ENCODE results near the gene POU5F2. TPM values are rescaled to one million over a fixed set of nuclear protein-coding genes. Genes with fewer than 3 reads are reported as not detected.

POU5F2 gene
- total and polyA plus RNA-seq, 2 of the 8 experiments (the other 6 are each of a cell fraction or from before 2014, with no cell fraction given): 0.06 to 0.08 TPM

- POLR2A ChIA-PET (ENCODE audit: partially characterized antibody): no interaction called here
- WGBS, 2 experiments (ENCODE audit: extremely low coverage in 1 of 2, insufficient coverage in 1 of 2, insufficient read length in 1 of 2, insufficient replicate concordance in 2 of 2, low coverage in 1 of 2, low lambda C conversion rate in 2 of 2, missing lambda C conversion rate in 1 of 2): 96% methylated on average over 5 of the region's 5 CpGs; no CpG with 5 or more reads in 1 of the 2 experiments
- CTCF ChIA-PET (ENCODE audit: partially characterized antibody): interaction anchor here (0.6 to 4.5 kb wide), 10 partner anchors 11 to 818 kb away, joined by 3 to 26 read pairs (median 5); no protein-coding TSS in a partner anchor
Observed at GRCh38 chr5:93789173-93790067, 48.0 kb upstream of the POU5F2 start.

More at GRCh38 chr5:93789173-93790067, 48.0 kb upstream of the POU5F2 start:
- FAIRE-seq (no peak), DNase-seq (ENCODE audit: low read depth in 1 of 2, low spot score in 2 of 2) (no peak)
- Histone ChIP-seq H3K27ac (ENCODE audit: low read depth, low read length) (no peak overlapping the region), H3K79me1 (ENCODE audit: low read depth, low read length) (no peaks in the 10 kb centered on the region), H3K27me3 (replicated peaks in 1 of 4; ENCODE audit: control insufficient read depth in 3 of 4, extremely low read depth in 1 of 4, insufficient read depth in 3 of 4, low read length in 3 of 4) (peaks cover 0 to 1% (median 0%) of the 10 kb centered on the region in 4 experiments; a peak in 1 of 7 replicates), H3K36me3 (ENCODE audit: control insufficient read depth in 2 of 4, insufficient read depth in 4 of 4, low read length in 3 of 4) (no peaks in the 10 kb centered on the region), H4K5ac (ENCODE audit: insufficient read length, low read depth, low read length) (no peak overlapping the region), H3K9me3 (ENCODE audit: insufficient read depth in 2 of 2, low read depth in 1 of 2, low read length in 1 of 2) (no peaks in the 10 kb centered on the region), H3K23ac (ENCODE audit: insufficient read length) (no peak overlapping the region), H3K4me1 (replicated peaks in 1 of 4; ENCODE audit: control insufficient read depth in 3 of 4, insufficient read depth in 4 of 4, low read length in 3 of 4) (no peaks in the 10 kb centered on the region; a peak in 1 of 7 replicates), H3K56ac (replicated peaks; ENCODE audit: insufficient read length, low read depth, low read length) (no peak overlapping the region), H2BK120ac (replicated peaks; ENCODE audit: low read depth, low read length) (no peak overlapping the region), H2AK5ac (ENCODE audit: low read depth, low read length) (no peak overlapping the region), H3K79me2 (ENCODE audit: control insufficient read depth in 1 of 2, insufficient read depth in 2 of 2, low read length in 2 of 2) (no peaks in the 10 kb centered on the region), H2AFZ (ENCODE audit: low read length) (no peak overlapping the region), H3K14ac (ENCODE audit: insufficient read length) (no peak overlapping the region), H4K8ac (ENCODE audit: extremely low read depth, insufficient read depth, low read length) (no peak overlapping the region), H2BK5ac (ENCODE audit: low read depth, low read length) (no peak overlapping the region), H3K4me3 (ENCODE audit: extremely low read depth in 1 of 4, insufficient read depth in 2 of 4, low read depth in 3 of 4, low read length in 4 of 4) (no peak overlapping the region), H3K4ac (replicated peaks; ENCODE audit: insufficient read length, low read depth, low read length) (no peak overlapping the region), H3K23me2 (ENCODE audit: low read depth, low read length) (no peaks in the 10 kb centered on the region), H2BK20ac (ENCODE audit: low read length) (no peak overlapping the region), H3K4me2 (ENCODE audit: insufficient read depth in 1 of 2, low read depth in 2 of 2, low read length in 2 of 2) (no peak overlapping the region), H4K91ac (replicated peaks; ENCODE audit: insufficient read length, low read length) (no peak overlapping the region), H4K20me1 (replicated peaks in 1 of 2; ENCODE audit: control insufficient read depth in 1 of 2, insufficient read depth in 2 of 2, low read length in 2 of 2) (peaks cover 0 to 2% of the 10 kb centered on the region in 2 experiments), H3K18ac (ENCODE audit: extremely low read depth, low read length) (no peak overlapping the region), H2BK15ac (ENCODE audit: low read length) (no peak overlapping the region), H3K9ac (replicated peaks in 1 of 4; ENCODE audit: extremely low read depth in 1 of 4, low read depth in 3 of 4, low read length in 3 of 4) (no peak overlapping the region), H2BK12ac (ENCODE audit: low read depth, low read length) (no peak overlapping the region)
- TF ChIP-seq RAD21 (IDR thresholded peaks at IDR 0.05 in 1 of 2, conservative IDR thresholded peaks at IDR 0.05 in 1 of 2; ENCODE audit: low read depth in 2 of 2, low read length in 2 of 2) (peak in 1 of 2 experiments; percentile 48; a peak in 3 of 4 replicates), BACH1 (IDR thresholded peaks at IDR 0.05; ENCODE audit: low read length) (no peak)
